ENCODE results near the gene EPB41L4A. TPM values are rescaled to one million over a fixed set of nuclear protein-coding genes. Genes with fewer than 3 reads are reported as not detected.

Gene EPB41L4A
- total and polyA plus RNA-seq, 2 donors (not counting 3 experiments of a cell fraction or from before 2014, with no cell fraction given): 6.0 to 17.9 TPM

DNA sequence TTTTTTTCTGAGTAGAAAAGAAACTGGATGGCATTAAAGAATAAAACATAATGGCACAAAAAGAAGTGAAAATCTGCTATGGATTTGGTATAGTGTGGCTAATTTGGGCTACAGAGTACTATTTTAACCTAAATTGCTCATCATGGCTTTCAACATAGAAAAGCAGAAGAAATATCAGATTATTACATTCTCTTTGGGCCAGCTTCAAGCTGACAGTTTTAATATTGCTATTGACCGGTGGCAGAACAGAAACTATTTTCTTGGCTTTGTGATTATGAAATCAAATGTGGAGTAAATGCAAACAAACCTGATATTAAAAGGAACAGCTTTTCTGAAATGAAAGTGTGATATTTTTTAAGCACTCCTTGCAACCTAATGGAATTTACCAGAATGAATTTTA is 301.5 kb downstream of the EPB41L4A start:
- BruUV-seq (replicated peaks): no TSS peak

More for the DNA sequence above, 301.5 kb downstream of the EPB41L4A start:
- no peaks in the 10 kb centered on the region for H3K4me1 ChIP-seq (ENCODE audit: control insufficient read depth, extremely low read depth, insufficient read depth, low read length)
- no peak for DNase-seq (ENCODE audit: low read depth, low spot score)
- H3K79me2 ChIP-seq (ENCODE audit: control insufficient read depth, insufficient read depth, low read length): no peaks in the 10 kb centered on the region
- intact Hi-C loops (cut with micrococcal nuclease): no loop called here
- TF ChIP-seq MYC (IDR thresholded peaks at IDR 0.05; ENCODE audit: low read depth, low read length) (no peak), POLR2AphosphoS5 (IDR thresholded peaks at IDR 0.05; ENCODE audit: insufficient read depth, low read depth, low read length) (no peak), FOS (IDR thresholded peaks at IDR 0.05; ENCODE audit: borderline replicate concordance, insufficient read depth, low read length) (no peak), POLR2A (IDR thresholded peaks at IDR 0.05; ENCODE audit: low read depth, low read length) (no peak), EZH2 (IDR thresholded peaks at IDR 0.05; ENCODE audit: borderline replicate concordance, low read depth, low read length, severe bottlenecking) (no peak), GATA2 (IDR thresholded peaks at IDR 0.05; ENCODE audit: insufficient read depth, insufficient read length, low read depth, low read length) (no peak), JUN (IDR thresholded peaks at IDR 0.05; ENCODE audit: borderline replicate concordance, insufficient read depth, insufficient read length, low read depth) (no peak)
- TF ChIP-seq, protein P1, sequence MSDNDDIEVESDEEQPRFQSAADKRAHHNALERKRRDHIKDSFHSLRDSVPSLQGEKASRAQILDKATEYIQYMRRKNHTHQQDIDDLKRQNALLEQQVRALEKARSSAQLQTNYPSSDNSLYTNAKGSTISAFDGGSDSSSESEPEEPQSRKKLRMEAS (IDR thresholded peaks at IDR 0.05; ENCODE audit: insufficient read depth, insufficient read length): no peak
- TF ChIP-seq, protein P2, sequence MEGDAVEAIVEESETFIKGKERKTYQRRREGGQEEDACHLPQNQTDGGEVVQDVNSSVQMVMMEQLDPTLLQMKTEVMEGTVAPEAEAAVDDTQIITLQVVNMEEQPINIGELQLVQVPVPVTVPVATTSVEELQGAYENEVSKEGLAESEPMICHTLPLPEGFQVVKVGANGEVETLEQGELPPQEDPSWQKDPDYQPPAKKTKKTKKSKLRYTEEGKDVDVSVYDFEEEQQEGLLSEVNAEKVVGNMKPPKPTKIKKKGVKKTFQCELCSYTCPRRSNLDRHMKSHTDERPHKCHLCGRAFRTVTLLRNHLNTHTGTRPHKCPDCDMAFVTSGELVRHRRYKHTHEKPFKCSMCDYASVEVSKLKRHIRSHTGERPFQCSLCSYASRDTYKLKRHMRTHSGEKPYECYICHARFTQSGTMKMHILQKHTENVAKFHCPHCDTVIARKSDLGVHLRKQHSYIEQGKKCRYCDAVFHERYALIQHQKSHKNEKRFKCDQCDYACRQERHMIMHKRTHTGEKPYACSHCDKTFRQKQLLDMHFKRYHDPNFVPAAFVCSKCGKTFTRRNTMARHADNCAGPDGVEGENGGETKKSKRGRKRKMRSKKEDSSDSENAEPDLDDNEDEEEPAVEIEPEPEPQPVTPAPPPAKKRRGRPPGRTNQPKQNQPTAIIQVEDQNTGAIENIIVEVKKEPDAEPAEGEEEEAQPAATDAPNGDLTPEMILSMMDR (IDR thresholded peaks at IDR 0.05; ENCODE audit: extremely low read depth in 1 of 2, insufficient read depth in 1 of 2, low read depth in 1 of 2, low read length in 2 of 2): no peak
- no peaks in the 10 kb centered on the region for H3K9me3 ChIP-seq (replicated peaks; ENCODE audit: control insufficient read depth, insufficient read depth, low read length)
- FAIRE-seq: no peak
- H3K27me3 ChIP-seq (ENCODE audit: control insufficient read depth in 2 of 2, insufficient read depth in 2 of 2, low read length in 2 of 2): no peaks in the 10 kb centered on the region
- no peaks in the 10 kb centered on the region for H3K9me1 ChIP-seq (replicated peaks; ENCODE audit: control insufficient read depth, extremely low read depth, insufficient read depth, low read length)
- H3K4me2 ChIP-seq (ENCODE audit: insufficient read depth, low read length): no peak overlapping the region
- H4K20me1 ChIP-seq (replicated peaks; ENCODE audit: control insufficient read depth, extremely low read depth, insufficient read depth, low read length): no peaks in the 10 kb centered on the region
- no peaks in the 10 kb centered on the region for H3K36me3 ChIP-seq (ENCODE audit: control insufficient read depth in 2 of 2, extremely low read depth in 1 of 2, insufficient read depth in 2 of 2, low read length in 2 of 2)
- dilution Hi-C loops (cut with MboI; ENCODE audit: extremely low pct_ligation_motif_present, low sequenced_read_pairs): no loop called here
- no peak overlapping the region for H3K4me3 ChIP-seq (replicated peaks in 1 of 3; ENCODE audit: insufficient read depth in 1 of 3, low read depth in 1 of 3, low read length in 3 of 3)
- H3K27ac ChIP-seq (ENCODE audit: insufficient read depth, low read depth, low read length): no peak overlapping the region
- ChIA-PET CTCF (no interaction called here), POLR2A (no interaction called here)
- H3K9ac ChIP-seq (replicated peaks; ENCODE audit: extremely low read depth, insufficient read depth, low read length): no peak overlapping the region
- H2AFZ ChIP-seq (ENCODE audit: low read depth, low read length): no peak overlapping the region
